ENCODE measurements around the gene TSPAN7. TPM values are rescaled to one million over a fixed set of nuclear protein-coding genes. Genes with fewer than 3 reads are reported as not detected.

The TSPAN7 gene
- total and polyA plus RNA-seq, 2 donors (not counting 3 experiments of a cell fraction or from before 2014, with no cell fraction given): 3.2 to 5.2 TPM

DNA sequence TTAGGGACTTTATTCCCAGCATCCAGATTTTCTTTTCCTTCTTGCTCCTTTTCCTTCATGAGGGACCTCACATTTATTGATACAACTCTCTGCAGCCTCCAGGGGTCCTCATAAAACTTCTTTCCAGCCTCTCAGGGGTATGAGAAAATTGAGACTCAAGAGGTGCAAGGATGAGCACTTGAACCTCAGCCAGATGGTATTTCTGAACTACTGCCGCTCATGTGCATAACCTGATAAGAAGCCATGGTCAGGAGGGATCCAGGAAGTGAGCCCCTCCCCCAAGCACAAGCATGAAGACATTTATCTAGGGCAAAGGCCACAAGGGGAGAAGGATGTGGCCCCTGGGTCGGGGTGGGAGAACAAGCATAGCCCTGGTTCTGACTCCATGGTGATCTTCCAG lies 73.3 kb downstream of the TSPAN7 start:
- Histone ChIP-seq H2AFZ (ENCODE audit: low read depth, low read length) (no peak overlapping the region), H3K4me2 (ENCODE audit: insufficient read depth, low read length) (no peak overlapping the region), H3K27ac (ENCODE audit: insufficient read depth, low read depth, low read length) (no peak overlapping the region), H3K36me3 (ENCODE audit: control insufficient read depth in 2 of 2, extremely low read depth in 1 of 2, insufficient read depth in 2 of 2, low read length in 2 of 2) (no peaks in the 10 kb centered on the region), H3K9me3 (replicated peaks; ENCODE audit: control insufficient read depth, insufficient read depth, low read length) (no peaks in the 10 kb centered on the region), H3K79me2 (ENCODE audit: control insufficient read depth, insufficient read depth, low read length) (no peaks in the 10 kb centered on the region), H4K20me1 (replicated peaks; ENCODE audit: control insufficient read depth, extremely low read depth, insufficient read depth, low read length) (no peaks in the 10 kb centered on the region), H3K9ac (replicated peaks; ENCODE audit: extremely low read depth, insufficient read depth, low read length) (no peak overlapping the region), H3K4me3 (replicated peaks in 1 of 3; ENCODE audit: insufficient read depth in 1 of 3, low read depth in 1 of 3, low read length in 3 of 3) (no peak overlapping the region), H3K27me3 (ENCODE audit: control insufficient read depth in 2 of 2, insufficient read depth in 2 of 2, low read length in 2 of 2) (no peaks in the 10 kb centered on the region), H3K9me1 (replicated peaks; ENCODE audit: control insufficient read depth, extremely low read depth, insufficient read depth, low read length) (no peaks in the 10 kb centered on the region), H3K4me1 (ENCODE audit: control insufficient read depth, extremely low read depth, insufficient read depth, low read length) (peaks cover 11% of the 10 kb centered on the region)
- no TSS peak for BruUV-seq (replicated peaks)
- FAIRE-seq: no peak
- POLR2A ChIA-PET: no interaction called here
- dilution Hi-C loops (cut with MboI; ENCODE audit: extremely low pct_ligation_motif_present, low sequenced_read_pairs): no loop called here
- no peak for DNase-seq (ENCODE audit: low read depth, low spot score)
- no peak for TF ChIP-seq EZH2 (IDR thresholded peaks at IDR 0.05; ENCODE audit: borderline replicate concordance, low read depth, low read length, severe bottlenecking)
- TF ChIP-seq FOS (IDR thresholded peaks at IDR 0.05; ENCODE audit: borderline replicate concordance, insufficient read depth, low read length): no peak
- TF ChIP-seq, protein P1, sequence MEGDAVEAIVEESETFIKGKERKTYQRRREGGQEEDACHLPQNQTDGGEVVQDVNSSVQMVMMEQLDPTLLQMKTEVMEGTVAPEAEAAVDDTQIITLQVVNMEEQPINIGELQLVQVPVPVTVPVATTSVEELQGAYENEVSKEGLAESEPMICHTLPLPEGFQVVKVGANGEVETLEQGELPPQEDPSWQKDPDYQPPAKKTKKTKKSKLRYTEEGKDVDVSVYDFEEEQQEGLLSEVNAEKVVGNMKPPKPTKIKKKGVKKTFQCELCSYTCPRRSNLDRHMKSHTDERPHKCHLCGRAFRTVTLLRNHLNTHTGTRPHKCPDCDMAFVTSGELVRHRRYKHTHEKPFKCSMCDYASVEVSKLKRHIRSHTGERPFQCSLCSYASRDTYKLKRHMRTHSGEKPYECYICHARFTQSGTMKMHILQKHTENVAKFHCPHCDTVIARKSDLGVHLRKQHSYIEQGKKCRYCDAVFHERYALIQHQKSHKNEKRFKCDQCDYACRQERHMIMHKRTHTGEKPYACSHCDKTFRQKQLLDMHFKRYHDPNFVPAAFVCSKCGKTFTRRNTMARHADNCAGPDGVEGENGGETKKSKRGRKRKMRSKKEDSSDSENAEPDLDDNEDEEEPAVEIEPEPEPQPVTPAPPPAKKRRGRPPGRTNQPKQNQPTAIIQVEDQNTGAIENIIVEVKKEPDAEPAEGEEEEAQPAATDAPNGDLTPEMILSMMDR (IDR thresholded peaks at IDR 0.05; ENCODE audit: extremely low read depth in 1 of 2, insufficient read depth in 1 of 2, low read depth in 1 of 2, low read length in 2 of 2): no peak
- TF ChIP-seq POLR2A (IDR thresholded peaks at IDR 0.05; ENCODE audit: low read depth, low read length): no peak
- no peak for TF ChIP-seq MYC (IDR thresholded peaks at IDR 0.05; ENCODE audit: low read depth, low read length)
- no peak for TF ChIP-seq GATA2 (IDR thresholded peaks at IDR 0.05; ENCODE audit: insufficient read depth, insufficient read length, low read depth, low read length)
- TF ChIP-seq JUN (IDR thresholded peaks at IDR 0.05; ENCODE audit: borderline replicate concordance, insufficient read depth, insufficient read length, low read depth): no peak
- TF ChIP-seq MAX (IDR thresholded peaks at IDR 0.05; ENCODE audit: insufficient read depth, insufficient read length): no peak
- CTCF ChIA-PET: no interaction called here
- intact Hi-C loops (cut with micrococcal nuclease): no loop called here
